CD14-positive monocyte (primary cell): ENCODE data around the gene PLXNA4. TPM values are rescaled to one million over a fixed set of nuclear protein-coding genes. Genes with fewer than 3 reads are reported as not detected.

Source experiments
- DNase-seq, 3 donors: peaks; one replicate each; pipeline ENCODE4 v3.0.0-alpha.2; 2011 to 2022
- H2AFZ ChIP-seq: 2 replicates; pipeline ENCODE4 v1.6.0; 2012; ENCODE audit warnings: mild to moderate bottlenecking, low read depth, low read length, inconsistent platforms; ENCODE audit not compliant: insufficient read depth, poor library complexity, severe bottlenecking
- H3K27ac ChIP-seq, 2 donors: 1 replicate in 1 of 2; 2 replicates in 1 of 2; pipeline ENCODE4 v1.5.1; 2012 to 2013; ENCODE audit warnings: low read length in 2 of 2, control low read depth in 1 of 2, inconsistent platforms in 1 of 2, low read depth in 1 of 2, mild to moderate bottlenecking in 1 of 2
- H3K27me3 ChIP-seq, 2 donors: one replicate each; pipeline versions ENCODE4 v1.6.0 to v1.6.1; 2011 to 2013; ENCODE audit warnings: low read length in 2 of 2; ENCODE audit not compliant: control insufficient read depth in 2 of 2, insufficient read depth in 2 of 2
- H3K36me3 ChIP-seq, 2 donors: replicated peaks in 1 of 2; 1 replicate in 1 of 2; 2 replicates in 1 of 2; pipeline versions ENCODE4 v1.5.1 to v1.6.1; 2012 to 2013; ENCODE audit warnings: low read length in 2 of 2, control low read depth in 1 of 2, inconsistent platforms in 1 of 2, mild to moderate bottlenecking in 1 of 2; ENCODE audit not compliant: insufficient read depth in 2 of 2, control insufficient read depth in 1 of 2
- H3K4me1 ChIP-seq, 2 donors: 1 replicate in 1 of 2; 2 replicates in 1 of 2; pipeline versions ENCODE4 v1.5.1 to v1.6.1; 2012 to 2013; ENCODE audit warnings: low read length in 2 of 2, control low read depth in 1 of 2, inconsistent platforms in 1 of 2, mild to moderate bottlenecking in 1 of 2, moderate library complexity in 1 of 2; ENCODE audit not compliant: insufficient read depth in 2 of 2, control insufficient read depth in 1 of 2
- H3K4me2 ChIP-seq: replicated peaks from 2 replicates; pipeline ENCODE3; 2012; ENCODE audit warnings: low read length, moderate library complexity, mild to moderate bottlenecking; ENCODE audit not compliant: poor library complexity, severe bottlenecking; ENCODE audit errors: extremely low read depth
- H3K4me3 ChIP-seq, 3 experiments: fragments of 200-600 bp in 1 of 3; sonication (generic) in 1 of 3; replicated peaks in 1 of 3; 1 replicate in 2 of 3; 2 replicates in 1 of 3; pipeline ENCODE4 v1.5.1; 2011 to 2013; ENCODE audit warnings: low read length in 3 of 3, mild to moderate bottlenecking in 3 of 3, control low read depth in 2 of 3, low read depth in 2 of 3, inconsistent platforms in 1 of 3, moderate library complexity in 1 of 3
- H3K79me2 ChIP-seq: 2 replicates; pipeline ENCODE4 v1.6.0; 2012; ENCODE audit warnings: mild to moderate bottlenecking, control low read depth, inconsistent platforms, low read length, moderate library complexity; ENCODE audit not compliant: insufficient read depth
- H3K9ac ChIP-seq: 2 replicates; pipeline ENCODE4 v1.6.0; 2017; ENCODE audit warnings: low read length, mild to moderate bottlenecking; ENCODE audit not compliant: insufficient read depth, poor library complexity, severe bottlenecking
- H3K9me3 ChIP-seq, 2 donors: replicated peaks in 1 of 2; 1 replicate in 1 of 2; 2 replicates in 1 of 2; pipeline versions ENCODE4 v1.5.1 to v1.6.1; 2012 to 2013; ENCODE audit warnings: low read length in 2 of 2, control low read depth in 1 of 2; ENCODE audit not compliant: control insufficient read depth in 1 of 2, insufficient read depth in 1 of 2
- H4K20me1 ChIP-seq: 2 replicates; pipeline ENCODE4 v1.6.0; 2012; ENCODE audit warnings: mild to moderate bottlenecking, low read length, control low read depth, moderate library complexity; ENCODE audit not compliant: insufficient read depth
- H3K27ac Mint-ChIP-seq, 7 donors: one replicate each; pipeline ENCODE4 v1.8.0; 2020; ENCODE audit warnings: mild to moderate bottlenecking in 7 of 7, mixed read lengths in 7 of 7, moderate library complexity in 6 of 7, inconsistent platforms in 2 of 7
- H3K27me3 Mint-ChIP-seq, 3 donors: one replicate each; pipeline ENCODE4 v1.8.0; 2021 to 2022; ENCODE audit warnings: low read depth in 3 of 3, mild to moderate bottlenecking in 3 of 3, mixed read lengths in 3 of 3, moderate library complexity in 3 of 3, inconsistent platforms in 1 of 3
- H3K36me3 Mint-ChIP-seq, 2 donors: one replicate each; pipeline ENCODE4 v1.8.0; 2020; ENCODE audit warnings: mixed read lengths in 2 of 2, inconsistent platforms in 1 of 2, mild to moderate bottlenecking in 1 of 2
- H3K4me1 Mint-ChIP-seq: one replicate; pipeline ENCODE4 v1.8.0; 2020; ENCODE audit warnings: mild to moderate bottlenecking, mixed read lengths
- H3K4me3 Mint-ChIP-seq, 2 donors: one replicate each; pipeline ENCODE4 v1.8.0; 2020; ENCODE audit warnings: mild to moderate bottlenecking in 2 of 2, mixed read lengths in 2 of 2, moderate library complexity in 1 of 2
- H3K9me3 Mint-ChIP-seq, 7 donors: one replicate each; pipeline ENCODE4 v1.8.0; 2020 to 2022; ENCODE audit warnings: mixed read lengths in 7 of 7, mild to moderate bottlenecking in 6 of 7, moderate library complexity in 6 of 7, inconsistent platforms in 2 of 7
- WGBS: methylation state at CpG from one replicate; pipeline ENCODE4 v1.1.5; 2013; ENCODE audit warnings: missing lambda C conversion rate; ENCODE audit not compliant: insufficient coverage; 5-methylcytosine and 5-hydroxymethylcytosine counted together
- intact Hi-C, 2 donors: fragments of 100-400 bp; cut with micrococcal nuclease; formaldehyde crosslinking; loops; one replicate each; pipeline versions ENCODE4 v1.15.0 to v1.15.1; 2023
- polyA plus RNA-seq, 3 donors: library from polyadenylated mRNA; depleted of rRNA in 1 of 3; unstranded in 2 of 3; stranded (reverse) in 1 of 3; fragments of 300-500 nt in 2 of 3; fragments of >200 nt in 1 of 3; fragmentation: Illumina TruSeq in 2 of 3; gene quantifications; 1 replicate in 2 of 3; 2 replicates in 1 of 3; pipeline ENCODE4 v1.2.3, GENCODE V29; 2012 to 2021
- TF ChIP-seq, protein P1 (sequence below): fragments of 200-600 bp; IDR thresholded peaks from one replicate; pipeline ENCODE4 v1.8.0; 2022; ENCODE audit warnings: antibody characterized with exemption, mild to moderate bottlenecking

Gene PLXNA4
- polyA plus RNA-seq, 3 donors, result not detected

DNA sequence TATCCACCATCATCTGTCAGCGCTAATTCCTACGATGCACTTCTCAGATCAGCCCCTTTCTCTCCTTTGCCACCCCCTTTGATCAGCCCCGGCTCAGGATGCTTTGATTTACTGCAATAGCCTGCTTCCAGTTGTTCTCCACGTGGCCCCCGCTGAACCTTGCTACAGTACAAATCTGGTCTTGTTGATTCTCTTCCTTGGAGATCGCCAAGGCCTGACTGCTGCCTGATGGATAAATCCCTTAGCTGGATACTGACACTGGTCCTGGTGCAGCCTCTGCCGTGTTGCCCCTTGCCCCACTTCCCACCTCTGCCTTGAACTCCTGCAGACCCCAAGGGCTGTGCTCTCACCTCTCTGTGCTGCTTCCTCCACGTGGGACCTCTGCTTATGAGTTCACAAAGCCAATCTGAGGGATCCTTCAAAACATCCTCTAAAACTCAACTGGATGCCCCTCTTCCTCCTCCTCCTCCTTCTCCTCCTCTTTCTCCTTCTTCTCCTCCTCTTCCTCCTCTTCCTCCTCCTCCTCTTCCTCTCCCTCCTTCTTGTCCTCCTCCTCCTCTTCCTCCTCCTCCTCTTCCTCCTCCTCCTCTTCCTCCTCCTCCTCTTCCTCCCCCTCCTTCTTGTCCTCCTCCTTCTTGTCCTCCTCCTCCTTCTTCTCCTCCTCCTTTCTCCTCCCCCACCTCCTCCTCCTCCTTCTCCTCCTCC is 15.3 kb downstream of the PLXNA4 start:
- Mint-ChIP-seq H3K36me3 (no peaks in the 10 kb centered on the region), H3K27ac (peak overlapping the region in 1 of 7 donors; percentile 72), H3K4me3 (no peak overlapping the region), H3K4me1 (peaks cover 4% of the 10 kb centered on the region), H3K27me3 (peaks cover 19 to 47% (median 25%) of the 10 kb centered on the region in 3 donors), H3K9me3 (peaks cover 0 to 2% (median 0%) of the 10 kb centered on the region in 7 donors)
- Histone ChIP-seq H3K27ac (no peak overlapping the region), H3K36me3 (no peaks in the 10 kb centered on the region), H3K9me3 (no peaks in the 10 kb centered on the region), H3K4me1 (no peaks in the 10 kb centered on the region), H3K27me3 (peaks cover 0 to 5% of the 10 kb centered on the region in 2 donors), H3K4me2 (no peak overlapping the region), H3K4me3 (no peak overlapping the region), H2AFZ (no peak overlapping the region), H3K9ac (no peak overlapping the region), H4K20me1 (no peaks in the 10 kb centered on the region), H3K79me2 (no peaks in the 10 kb centered on the region)
- DNase-seq, result no peak
- 89% methylated on average over 8 of the region's 8 CpGs for WGBS
- intact Hi-C loops, result no loop called here
- TF ChIP-seq, protein P1, sequence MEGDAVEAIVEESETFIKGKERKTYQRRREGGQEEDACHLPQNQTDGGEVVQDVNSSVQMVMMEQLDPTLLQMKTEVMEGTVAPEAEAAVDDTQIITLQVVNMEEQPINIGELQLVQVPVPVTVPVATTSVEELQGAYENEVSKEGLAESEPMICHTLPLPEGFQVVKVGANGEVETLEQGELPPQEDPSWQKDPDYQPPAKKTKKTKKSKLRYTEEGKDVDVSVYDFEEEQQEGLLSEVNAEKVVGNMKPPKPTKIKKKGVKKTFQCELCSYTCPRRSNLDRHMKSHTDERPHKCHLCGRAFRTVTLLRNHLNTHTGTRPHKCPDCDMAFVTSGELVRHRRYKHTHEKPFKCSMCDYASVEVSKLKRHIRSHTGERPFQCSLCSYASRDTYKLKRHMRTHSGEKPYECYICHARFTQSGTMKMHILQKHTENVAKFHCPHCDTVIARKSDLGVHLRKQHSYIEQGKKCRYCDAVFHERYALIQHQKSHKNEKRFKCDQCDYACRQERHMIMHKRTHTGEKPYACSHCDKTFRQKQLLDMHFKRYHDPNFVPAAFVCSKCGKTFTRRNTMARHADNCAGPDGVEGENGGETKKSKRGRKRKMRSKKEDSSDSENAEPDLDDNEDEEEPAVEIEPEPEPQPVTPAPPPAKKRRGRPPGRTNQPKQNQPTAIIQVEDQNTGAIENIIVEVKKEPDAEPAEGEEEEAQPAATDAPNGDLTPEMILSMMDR, result no peak

DNA sequence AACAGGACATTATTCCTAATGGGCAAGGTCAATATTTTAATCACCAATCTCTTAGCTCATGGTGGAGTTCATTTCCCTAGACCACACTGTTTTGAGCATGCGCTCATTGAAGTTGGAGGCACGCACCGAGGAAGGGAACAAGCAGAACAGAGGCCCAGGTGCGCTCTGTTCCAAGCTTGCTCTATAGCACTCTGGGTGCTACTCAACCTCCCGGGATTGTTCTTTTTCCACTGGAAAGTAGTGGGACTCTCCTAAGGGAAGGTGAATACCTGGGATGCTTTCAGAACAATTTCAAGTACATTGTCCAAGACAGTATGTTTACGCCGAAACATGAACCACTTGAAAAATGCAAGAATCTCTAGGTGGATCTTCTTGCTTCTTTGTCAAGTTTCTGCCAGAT is 16.2 kb downstream of the PLXNA4 start:
- no peaks in the 10 kb centered on the region for H4K20me1 ChIP-seq
- no peak overlapping the region for H3K27ac ChIP-seq
- H3K79me2 ChIP-seq, result no peaks in the 10 kb centered on the region
- H3K36me3 ChIP-seq, result no peaks in the 10 kb centered on the region
- peaks cover 19 to 44% (median 25%) of the 10 kb centered on the region in 3 donors for H3K27me3 Mint-ChIP-seq
- no peaks in the 10 kb centered on the region for H3K4me1 ChIP-seq
- no peak overlapping the region for H3K4me3 Mint-ChIP-seq
- H3K4me2 ChIP-seq, result no peak overlapping the region
- no peak overlapping the region for H3K4me3 ChIP-seq
- H3K4me1 Mint-ChIP-seq, result peaks cover 4% of the 10 kb centered on the region
- no peak overlapping the region for H2AFZ ChIP-seq
- TF ChIP-seq, protein P1, result no peak
- H3K9ac ChIP-seq, result no peak overlapping the region
- peaks cover 0 to 2% (median 0%) of the 10 kb centered on the region in 7 donors for H3K9me3 Mint-ChIP-seq
- no peaks in the 10 kb centered on the region for H3K36me3 Mint-ChIP-seq
- intact Hi-C loops, result no loop called here
- 97% methylated on average over 7 of the region's 7 CpGs for WGBS
- H3K27me3 ChIP-seq, result peaks cover 0 to 5% of the 10 kb centered on the region in 2 donors
- DNase-seq, result no peak
- H3K27ac Mint-ChIP-seq, result no peak overlapping the region
- H3K9me3 ChIP-seq, result no peaks in the 10 kb centered on the region
